GM12801 (cell line): ENCODE data around the gene C1orf174.

Source experiments
- CTCF ChIP-seq: IDR thresholded peaks from one replicate; pipeline ENCODE4 v1.5.1; 2011; ENCODE audit warnings: control low read depth; ENCODE audit not compliant: insufficient read length; ENCODE audit errors: extremely low read depth

Gene C1orf174

GRCh38 chr1:3910857-3911845, 11.1 kb upstream of the C1orf174 start:
- TF ChIP-seq CTCF, result no peak

GRCh38 chr1:3910049-3910731, 10.1 kb upstream of the C1orf174 start:
- TF ChIP-seq CTCF, result no peak

GRCh38 chr1:3909615-3910014, 9.5 kb upstream of the C1orf174 start:
- TF ChIP-seq CTCF, result no peak

GRCh38 chr1:3908886-3909517, 8.9 kb upstream of the C1orf174 start:
- no peak for TF ChIP-seq CTCF

- TF ChIP-seq CTCF, result no peak
Measured at GRCh38 chr1:3907621-3908165, 7.6 kb upstream of the C1orf174 start.

- TF ChIP-seq CTCF, result no peak
Measured at GRCh38 chr1:3907031-3907534, 7.0 kb upstream of the C1orf174 start.

GRCh38 chr1:3906672-3907020, 6.6 kb upstream of the C1orf174 start:
- TF ChIP-seq CTCF, result no peak
